Gastrocnemius medialis (tissue), 4 donors: ENCODE results near the gene CTBP2. TPM values are rescaled to one million over a fixed set of nuclear protein-coding genes. Genes with fewer than 3 reads are reported as not detected.

ENCODE experiments used
- ATAC-seq, 2 donors: fragments of 150-250 bp; one replicate each; pipeline ENCODE4 v1.9.1; 2016
- DNase-seq, 2 donors: peaks; one replicate each; pipeline ENCODE4 v3.0.0-alpha.2; 2019
- H3K27ac ChIP-seq, 4 donors: fragments of 200-600 bp; sonication (generic); 1 replicate in 1 of 4; 2 replicates in 3 of 4; pipeline ENCODE4 v1.5.1; 2016 to 2018; ENCODE audit warnings: mild to moderate bottlenecking in 2 of 4, moderate library complexity in 1 of 4
- H3K27me3 ChIP-seq, 3 donors: fragments of 200-600 bp; sonication (generic) in 2 of 3; 1 replicate in 1 of 3; 2 replicates in 2 of 3; pipeline versions ENCODE4 v1.5.1 to v1.6.0; 2016 to 2019; ENCODE audit warnings: mild to moderate bottlenecking in 1 of 3, moderate library complexity in 1 of 3
- H3K36me3 ChIP-seq, 2 donors: fragments of 200-600 bp; sonication (generic) in 1 of 2; one replicate each; pipeline ENCODE4 v1.5.1; 2017 to 2018
- H3K4me1 ChIP-seq, 2 donors: fragments of 200-600 bp; sonication (generic) in 1 of 2; one replicate each; pipeline ENCODE4 v1.5.1; 2016 to 2017; ENCODE audit warnings: mild to moderate bottlenecking in 2 of 2
- H3K4me3 ChIP-seq, 4 donors: fragments of 200-600 bp; sonication (generic) in 3 of 4; 1 replicate in 1 of 4; 2 replicates in 3 of 4; pipeline ENCODE4 v1.5.1; 2016 to 2019; ENCODE audit warnings: mild to moderate bottlenecking in 2 of 4
- H3K9me3 ChIP-seq, 3 donors: fragments of 200-600 bp; sonication (generic) in 2 of 3; 1 replicate in 1 of 3; 2 replicates in 2 of 3; pipeline ENCODE4 v1.5.1; 2016 to 2019
- POLR2A ChIP-seq, 2 donors: fragments of 450-650 bp; IDR thresholded peaks; one replicate each; pipeline ENCODE4 v1.6.1; 2017; ENCODE audit warnings: antibody characterized with exemption in 2 of 2, mild to moderate bottlenecking in 2 of 2, moderate library complexity in 2 of 2
- in situ Hi-C, 4 donors: fragments of 200-750 bp; cut with MboI; loops; one replicate each; pipeline versions ENCODE4 v1.15.0 to v1.8.0; 2017; ENCODE audit warnings: low sequenced_read_pairs in 4 of 4
- intact Hi-C: fragments of 100-400 bp; cut with DNase I; formaldehyde crosslinking; loops from one replicate; pipeline ENCODE4 v1.15.1; 2023; ENCODE audit warnings: low total_unique reads
- total RNA-seq, 4 donors: library from RNA; depleted of rRNA; stranded (reverse); fragments of >200 nt; gene quantifications; one replicate each; pipeline versions ENCODE4 v1.1.0 to v1.2.3, GENCODE V29; 2016
- TF ChIP-seq, protein P1 (sequence below), 5 experiments: fragments of 450-650 bp in 3 of 5; fragments of 200-600 bp in 2 of 5; sonication (generic) in 2 of 5; IDR thresholded peaks in 4 of 5; conservative IDR thresholded peaks in 1 of 5; 1 replicate in 4 of 5; 2 replicates in 1 of 5; pipeline ENCODE4 v1.5.1; 2016 to 2019; ENCODE audit warnings: antibody characterized with exemption in 5 of 5, mild to moderate bottlenecking in 3 of 5, moderate library complexity in 3 of 5

CTBP2 gene
- total RNA-seq, 4 donors from 2014 or later: 13.9 to 36.7 (median 21.1) TPM

DNA sequence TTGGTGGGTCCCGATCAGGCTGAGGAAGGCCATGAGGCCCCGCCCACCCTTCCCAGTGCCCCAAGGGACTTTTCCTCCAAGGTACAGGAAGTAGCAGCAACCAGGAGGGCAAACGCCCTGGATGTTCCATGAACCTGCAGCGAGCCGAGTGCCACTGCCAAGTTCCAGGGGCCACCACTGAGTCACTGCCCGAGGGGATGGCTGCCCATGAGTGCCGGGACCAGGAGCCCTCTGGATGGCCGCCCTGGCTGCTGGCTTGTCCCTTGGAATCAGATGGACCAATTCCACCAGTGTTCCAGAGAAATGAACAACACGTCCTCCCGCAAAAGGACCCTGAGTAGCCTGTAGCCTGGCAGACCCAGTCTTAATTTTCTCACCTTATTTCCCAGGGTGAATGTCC, 144.2 kb downstream of the CTBP2 start:
- H3K27ac ChIP-seq: peak overlapping the region; percentile 90 to 93 (median 91)
- peaks cover 100% of the 10 kb centered on the region in 2 donors for H3K4me1 ChIP-seq
- in situ Hi-C loops (no loop called here), intact Hi-C loops (loop anchor here (2.0 kb wide), 1 partner anchor 99 kb away; no protein-coding TSS in a partner anchor)
- TF ChIP-seq, protein P1, sequence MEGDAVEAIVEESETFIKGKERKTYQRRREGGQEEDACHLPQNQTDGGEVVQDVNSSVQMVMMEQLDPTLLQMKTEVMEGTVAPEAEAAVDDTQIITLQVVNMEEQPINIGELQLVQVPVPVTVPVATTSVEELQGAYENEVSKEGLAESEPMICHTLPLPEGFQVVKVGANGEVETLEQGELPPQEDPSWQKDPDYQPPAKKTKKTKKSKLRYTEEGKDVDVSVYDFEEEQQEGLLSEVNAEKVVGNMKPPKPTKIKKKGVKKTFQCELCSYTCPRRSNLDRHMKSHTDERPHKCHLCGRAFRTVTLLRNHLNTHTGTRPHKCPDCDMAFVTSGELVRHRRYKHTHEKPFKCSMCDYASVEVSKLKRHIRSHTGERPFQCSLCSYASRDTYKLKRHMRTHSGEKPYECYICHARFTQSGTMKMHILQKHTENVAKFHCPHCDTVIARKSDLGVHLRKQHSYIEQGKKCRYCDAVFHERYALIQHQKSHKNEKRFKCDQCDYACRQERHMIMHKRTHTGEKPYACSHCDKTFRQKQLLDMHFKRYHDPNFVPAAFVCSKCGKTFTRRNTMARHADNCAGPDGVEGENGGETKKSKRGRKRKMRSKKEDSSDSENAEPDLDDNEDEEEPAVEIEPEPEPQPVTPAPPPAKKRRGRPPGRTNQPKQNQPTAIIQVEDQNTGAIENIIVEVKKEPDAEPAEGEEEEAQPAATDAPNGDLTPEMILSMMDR (IDR thresholded peaks at IDR 0.05 in 4 of 5, conservative IDR thresholded peaks at IDR 0.05 in 1 of 5): no peak
- TF ChIP-seq POLR2A (IDR thresholded peaks at IDR 0.05): no peak
- no peaks in the 10 kb centered on the region for H3K27me3 ChIP-seq
- H3K4me3 ChIP-seq: peak overlapping the region; percentile 13 to 33 (median 19)
- H3K9me3 ChIP-seq: no peaks in the 10 kb centered on the region
- no peaks in the 10 kb centered on the region for H3K36me3 ChIP-seq
- DNase-seq (peak; percentile 84 to 92), ATAC-seq (peak; percentile 43 to 51)

DNA sequence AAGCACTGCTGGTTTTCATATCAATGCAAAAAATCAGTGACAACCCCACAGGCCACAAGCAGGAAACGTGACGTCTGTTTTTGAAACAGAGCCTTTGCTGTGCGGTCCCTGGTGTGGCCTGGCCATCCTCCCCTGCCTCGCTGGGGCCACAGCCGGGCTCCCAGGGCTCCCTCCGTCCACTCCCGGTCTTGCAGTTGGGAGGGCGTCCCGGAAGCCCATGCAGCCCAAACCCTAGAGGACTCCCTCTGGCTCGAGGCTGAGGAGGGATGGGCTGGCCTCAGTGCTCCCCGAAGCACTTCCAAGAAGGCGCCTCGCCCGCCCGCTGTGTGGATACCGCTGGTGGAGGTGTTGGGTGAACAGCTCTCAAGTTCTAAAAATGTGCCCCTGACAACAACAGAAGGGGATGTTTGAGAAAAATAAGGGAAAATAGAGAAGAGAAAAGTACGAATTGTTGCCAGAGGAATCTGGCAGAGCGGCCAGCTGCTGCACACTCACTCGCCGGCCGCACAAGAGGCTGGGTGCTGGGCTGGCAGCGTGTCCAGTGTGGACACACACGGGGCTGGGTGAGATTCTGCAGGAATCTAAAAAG, 144.9 kb downstream of the CTBP2 start:
- TF ChIP-seq POLR2A (IDR thresholded peaks at IDR 0.05): no peak
- TF ChIP-seq, protein P1 (IDR thresholded peaks at IDR 0.05 in 4 of 5, conservative IDR thresholded peaks at IDR 0.05 in 1 of 5): no peak
- Histone ChIP-seq H3K27ac (peak overlapping the region; percentile 90 to 93 (median 91)), H3K27me3 (no peaks in the 10 kb centered on the region), H3K4me3 (peak overlapping the region in 3 of 4 donors; percentile 13 to 33 (median 24)), H3K9me3 (no peaks in the 10 kb centered on the region), H3K4me1 (peaks cover 100% of the 10 kb centered on the region in 2 donors), H3K36me3 (no peaks in the 10 kb centered on the region)
- ATAC-seq (no peak), DNase-seq (no peak)
- in situ Hi-C loops (no loop called here), intact Hi-C loops (no loop called here)

DNA sequence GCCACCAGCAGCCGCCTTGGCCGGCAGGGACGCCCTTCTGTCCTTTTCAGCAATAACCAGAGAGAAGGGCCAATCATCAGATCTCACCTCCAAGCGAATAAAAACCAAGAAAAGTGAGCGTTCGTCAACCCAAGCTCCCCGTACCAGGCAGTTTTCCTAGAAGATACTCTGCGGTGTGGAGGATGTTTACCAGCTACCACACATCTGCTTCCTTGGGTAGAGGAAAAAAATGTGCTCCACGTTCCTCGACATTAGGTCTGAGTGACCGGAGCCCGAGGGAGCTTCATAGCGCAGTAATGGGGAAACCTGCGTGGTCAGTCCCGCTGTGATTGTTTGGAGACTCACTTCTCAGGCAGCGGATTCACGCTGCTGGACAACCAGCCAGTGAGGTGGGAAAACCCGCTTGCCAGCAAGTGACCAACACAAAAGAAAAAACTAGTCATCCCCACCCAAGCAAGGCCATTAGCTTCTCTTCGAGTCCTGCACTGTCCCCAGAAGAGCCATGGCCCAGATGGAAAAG, 145.5 kb downstream of the CTBP2 start:
- DNase-seq: no peak
- Histone ChIP-seq H3K27ac (peak overlapping the region; percentile 90 to 93 (median 91)), H3K4me1 (peaks cover 100% of the 10 kb centered on the region in 2 donors), H3K27me3 (no peaks in the 10 kb centered on the region), H3K4me3 (no peak overlapping the region), H3K9me3 (no peaks in the 10 kb centered on the region), H3K36me3 (no peaks in the 10 kb centered on the region)
- TF ChIP-seq POLR2A (IDR thresholded peaks at IDR 0.05): no peak
- TF ChIP-seq, protein P1 (IDR thresholded peaks at IDR 0.05 in 4 of 5, conservative IDR thresholded peaks at IDR 0.05 in 1 of 5): no peak
- in situ Hi-C loops (no loop called here), intact Hi-C loops (loop anchor here (5.0 kb wide), 2 partner anchors 47 to 318 kb away; no protein-coding TSS in a partner anchor)
- ATAC-seq: no peak

DNA sequence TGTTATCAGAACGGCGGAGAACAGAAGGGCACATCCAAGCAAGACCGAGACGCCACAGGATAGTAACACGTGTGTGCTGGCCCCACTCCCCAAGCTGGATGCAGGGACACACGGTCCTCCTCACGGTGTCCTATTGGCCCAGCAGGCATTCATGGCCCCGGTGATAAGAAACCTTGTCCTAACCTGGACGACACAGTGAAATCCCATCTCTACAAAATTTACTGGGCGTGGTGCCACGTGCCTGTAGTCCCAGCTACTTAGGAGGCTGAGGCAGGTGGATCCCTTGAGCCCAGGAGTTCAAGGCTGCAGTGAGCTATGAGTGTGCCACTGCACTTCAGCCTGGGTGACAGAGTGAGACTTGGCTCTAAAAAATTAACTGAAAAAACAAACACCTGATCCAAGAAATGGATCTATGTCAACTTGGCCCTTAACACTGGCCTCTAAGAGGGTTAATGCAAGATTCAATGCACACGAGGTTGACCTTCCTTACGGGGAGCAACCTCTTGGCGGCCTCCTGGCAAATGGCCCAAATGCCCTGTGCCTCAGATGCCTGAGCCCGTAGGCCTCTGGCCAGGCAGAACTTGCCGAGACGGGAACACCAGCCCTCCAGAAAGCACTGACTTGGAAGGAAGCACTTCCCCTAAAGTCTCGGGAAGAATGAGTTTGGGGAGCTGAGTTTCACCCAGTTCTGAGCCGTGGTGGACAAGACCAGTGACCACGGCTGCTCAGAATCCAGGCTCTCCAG, 146.1 kb downstream of the CTBP2 start:
- Histone ChIP-seq H3K9me3 (no peaks in the 10 kb centered on the region), H3K36me3 (no peaks in the 10 kb centered on the region), H3K4me1 (peaks cover 100% of the 10 kb centered on the region in 2 donors), H3K27me3 (no peaks in the 10 kb centered on the region), H3K27ac (peak overlapping the region; percentile 90 to 93 (median 91)), H3K4me3 (no peak overlapping the region)
- in situ Hi-C loops: no loop called here
- no peak for ATAC-seq
- TF ChIP-seq, protein P1 (IDR thresholded peaks at IDR 0.05 in 4 of 5, conservative IDR thresholded peaks at IDR 0.05 in 1 of 5): no peak
- no peak for TF ChIP-seq POLR2A (IDR thresholded peaks at IDR 0.05)
- intact Hi-C loops: loop anchor here (5.0 kb wide), 2 partner anchors 48 to 317 kb away; no protein-coding TSS in a partner anchor
- peak in 1 of 2 donors; percentile 64 for DNase-seq
